A549 (cell line): Measurements from ENCODE around the gene RASGEF1C. TPM values are rescaled to one million over a fixed set of nuclear protein-coding genes. Genes with fewer than 3 reads are reported as not detected.

Experiments used
- ATAC-seq, 2 experiments: fragments of 200-7000 bp in 1 of 2; fragments of >200 bp in 1 of 2; cut with Nextera tagmentation in 1 of 2; cut with Tn5 transposase in 1 of 2; 3 replicates each; pipeline versions ENCODE4 v1.8.0 to v1.9.1; 2018 to 2020; ENCODE audit warnings: mild to moderate bottlenecking in 1 of 2, moderate library complexity in 1 of 2
- CTCF ChIA-PET: fragments of 300-600 bp; sonication (Branson Sonifier 250); formaldehyde crosslinking; extraction: SDS; loops from one replicate; lab custom pipeline; 2021; ENCODE audit warnings: antibody characterized with exemption, inconsistent platforms; lab: Yijun Ruan, JAX
- POLR2A ChIA-PET: fragments of 350-600 bp; formaldehyde crosslinking; extraction: SDS; loops from one replicate; lab custom pipeline; 2021; ENCODE audit warnings: antibody characterized with exemption, inconsistent platforms; lab: Yijun Ruan, JAX
- DNase-seq, 2 experiments: peaks; one replicate each; pipeline versions ENCODE4 v3.0.0 to v3.0.0-alpha.2; 2011 to 2016; ENCODE audit warnings: low read depth in 1 of 2, low spot score in 1 of 2
- FAIRE-seq: peaks from 2 replicates; lab custom pipeline; 2011; peaks lifted over from hg19 to GRCh38; lab: Jason Lieb, UNC
- H3K27ac ChIP-seq, 2 experiments: fragments of >200 bp; sonication (Bioruptor Twin); formaldehyde crosslinking; 3 replicates each; pipeline ENCODE4 v1.5.1; 2016 to 2017
- H3K4me1 ChIP-seq: fragments of >200 bp; sonication (Bioruptor Twin); formaldehyde crosslinking; 3 replicates; pipeline ENCODE4 v1.6.1; 2016
- H3K4me2 ChIP-seq: fragments of >200 bp; sonication (Bioruptor Twin); formaldehyde crosslinking; 3 replicates; pipeline ENCODE4 v1.6.1; 2016
- H3K4me3 ChIP-seq: fragments of >200 bp; sonication (Bioruptor Twin); formaldehyde crosslinking; 3 replicates; pipeline ENCODE4 v1.5.1; 2016
- H3K9me3 ChIP-seq: fragments of >200 bp; sonication (Bioruptor Twin); formaldehyde crosslinking; 3 replicates; pipeline ENCODE4 v1.6.1; 2016
- BHLHE40 ChIP-seq: IDR thresholded peaks from 2 replicates; pipeline ENCODE4 v1.6.1; 2012; ENCODE audit warnings: low read depth, low read length, inconsistent platforms
- CBX8 ChIP-seq: fragments of 200-600 bp; sonication (generic); IDR thresholded peaks from 2 replicates; pipeline ENCODE4 v1.6.1; 2016
- CEBPB ChIP-seq, 2 experiments: fragments of >200 bp in 1 of 2; sonication (Bioruptor Twin) in 1 of 2; formaldehyde crosslinking in 1 of 2; IDR thresholded peaks; 2 replicates each; pipeline ENCODE4 v1.6.1; 2012 to 2016
- EHMT2 ChIP-seq: fragments of 200-600 bp; sonication (generic); IDR thresholded peaks from 2 replicates; pipeline ENCODE4 v1.6.1; 2016; ENCODE audit warnings: antibody characterized with exemption, low read depth, mild to moderate bottlenecking, moderate library complexity
- RAD21 ChIP-seq, 2 experiments: fragments of >200 bp in 1 of 2; sonication (Bioruptor Twin) in 1 of 2; formaldehyde crosslinking in 1 of 2; IDR thresholded peaks in 1 of 2; conservative IDR thresholded peaks in 1 of 2; 2 replicates in 1 of 2; 3 replicates in 1 of 2; pipeline ENCODE4 v1.6.1; 2012 to 2018; ENCODE audit warnings: inconsistent platforms in 1 of 2
- SMC3 ChIP-seq: fragments of >200 bp; sonication (Bioruptor Twin); formaldehyde crosslinking; IDR thresholded peaks from 3 replicates; pipeline ENCODE4 v1.6.1; 2018; ENCODE audit warnings: inconsistent platforms
- TP53 ChIP-seq: fragments of 250-450 bp; sonication (Bioruptor Pico); IDR thresholded peaks from 2 replicates; pipeline ENCODE4 v1.5.0; 2021; ENCODE audit warnings: mild to moderate bottlenecking, moderate library complexity
- ZFP36 ChIP-seq: fragments of 450-650 bp; IDR thresholded peaks from 2 replicates; pipeline ENCODE4 v1.6.1; 2014; ENCODE audit warnings: borderline replicate concordance; ENCODE audit not compliant: partially characterized antibody
- ZNF302 ChIP-seq: fragments of 250-450 bp; sonication (Bioruptor Pico); IDR thresholded peaks from 2 replicates; pipeline ENCODE4 v1.9.0; 2021; ENCODE audit warnings: inconsistent platforms, mild to moderate bottlenecking, moderate library complexity
- WGBS: methylation state at CpG from one replicate; pipeline ENCODE4 v1.1.6; 2017; ENCODE audit errors: missing lambda C conversion rate; 5-methylcytosine and 5-hydroxymethylcytosine counted together
- polyA plus RNA-seq, 4 experiments: library from polyadenylated mRNA; depleted of rRNA in 3 of 4; stranded (reverse); fragments of >200 nt; fragmentation: RNase III in 1 of 4; extraction: RNeasy Plus Mini Kit Qiagen cat#74134 plus additional on column Dnase treatment in 1 of 4; gene quantifications; 2 replicates in 3 of 4; 3 replicates in 1 of 4; pipeline ENCODE4 v1.2.3, GENCODE V29; 2011 to 2017
- TF ChIP-seq, protein P1 (sequence below): fragments of 450-650 bp; IDR thresholded peaks from 2 replicates; pipeline ENCODE4 v1.6.1; 2014; ENCODE audit warnings: antibody characterized with exemption
- TF ChIP-seq, protein P2 (sequence below): fragments of 150-350 bp; IDR thresholded peaks from 2 replicates; pipeline ENCODE4 v1.6.1; 2014; ENCODE audit warnings: low read depth, mild to moderate bottlenecking, low read length
- TF ChIP-seq, protein P3 (sequence below): fragments of >200 bp; sonication (Bioruptor Twin); formaldehyde crosslinking; IDR thresholded peaks from 3 replicates; pipeline ENCODE4 v1.5.1; 2016
- TF ChIP-seq, protein P4 (sequence below): IDR thresholded peaks from 2 replicates; pipeline ENCODE4 v1.6.1; 2012; ENCODE audit warnings: low read depth, borderline replicate concordance
- TF ChIP-seq, protein P5 (sequence below): IDR thresholded peaks from 2 replicates; pipeline ENCODE4 v1.6.1; 2012
- TF ChIP-seq, protein P6 (sequence below): fragments of >200 bp; sonication (Bioruptor Twin); formaldehyde crosslinking; IDR thresholded peaks from 2 replicates; pipeline ENCODE4 v1.6.1; 2016

RASGEF1C gene
- polyA plus RNA-seq, 2 of the 4 experiments (the other 2 are of a cell fraction), result 0.12 TPM; not detected in 1

DNA sequence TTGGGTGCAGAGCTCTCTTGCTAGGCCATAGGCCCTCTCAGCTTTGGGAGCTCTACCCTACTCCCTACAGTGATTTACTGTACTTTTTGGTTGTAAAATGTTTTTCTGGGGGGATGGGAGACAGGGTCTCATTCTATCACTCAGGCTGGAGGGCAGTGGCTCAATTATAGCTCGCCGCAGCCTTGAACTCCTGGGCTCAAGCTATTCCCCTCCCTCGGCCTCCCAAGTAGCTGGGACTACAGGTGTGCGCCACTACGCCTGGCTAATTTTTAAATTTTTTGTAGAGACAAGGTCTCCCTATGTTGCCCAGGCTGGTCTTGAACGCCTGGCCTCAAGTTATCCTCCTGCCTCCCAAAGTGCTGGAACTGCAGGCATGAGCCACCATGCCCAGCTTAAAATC, 115.8 kb downstream of the RASGEF1C start:
- ChIA-PET CTCF (interaction anchor here (1.1 to 5.1 kb wide), 3 partner anchors 14 to 291 kb away, joined by 4 to 73 read pairs (median 4); no protein-coding TSS in a partner anchor), POLR2A (no interaction called here)

DNA sequence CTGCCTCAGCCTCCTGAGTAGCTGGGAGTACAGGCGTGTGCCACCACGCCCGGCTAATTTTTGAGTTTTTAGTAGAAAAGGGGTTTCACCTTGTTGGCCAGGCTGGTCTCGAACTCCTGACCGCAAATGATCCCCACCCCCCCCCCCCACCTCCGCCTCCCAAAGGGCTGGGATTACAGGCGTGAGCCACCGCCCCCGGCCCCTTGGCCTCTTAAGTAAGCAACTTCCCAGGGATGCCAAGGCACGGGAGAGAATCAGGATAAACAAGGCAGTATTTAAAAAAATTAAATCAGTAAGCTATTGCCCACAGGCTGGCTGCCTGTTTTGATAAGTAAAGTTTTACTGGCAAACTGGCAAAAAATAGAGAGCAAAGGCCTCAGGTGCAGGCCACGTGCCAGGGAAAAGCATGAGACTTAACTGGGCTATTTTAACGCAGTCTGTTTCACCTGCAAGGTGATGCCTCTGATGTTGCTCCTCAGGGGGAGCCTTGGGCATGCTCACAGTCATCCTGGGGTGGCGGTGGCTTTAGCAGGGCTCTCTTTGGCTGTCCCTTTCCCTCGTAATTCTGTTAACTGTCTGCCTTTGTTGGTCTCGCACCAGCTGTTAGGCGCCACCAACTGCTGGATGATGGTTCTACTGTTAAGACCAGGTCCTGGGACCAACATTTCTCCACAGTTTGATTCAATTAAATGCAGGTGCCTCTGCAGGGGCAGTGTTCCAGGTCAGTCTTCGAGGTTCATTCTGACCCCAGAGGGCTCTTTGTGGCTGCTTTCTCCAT, 118.1 kb downstream of the RASGEF1C start:
- ATAC-seq, result peak; percentile 74 to 76
- H3K4me2 ChIP-seq, result peak overlapping the region; percentile 78
- 12% methylated on average over 13 of the region's 17 CpGs for WGBS
- DNase-seq, result peak in 1 of 2 experiments; percentile 75
- TF ChIP-seq ZNF302 (CRISPR knock-in tag) (no peak), EHMT2 (no peak), TP53 (CRISPR knock-in tag) (no peak), SMC3 (peak; percentile 23; the same call in 1 of the 3 replicates), ZFP36 (no peak), CBX8 (no peak), BHLHE40 (no peak), RAD21 (conservative IDR thresholded peaks at IDR 0.05 in 1 of 2, IDR thresholded peaks at IDR 0.05 in 1 of 2) (peak; percentile 33; a peak in 2 of 5 replicates)
- TF ChIP-seq, protein P1, sequence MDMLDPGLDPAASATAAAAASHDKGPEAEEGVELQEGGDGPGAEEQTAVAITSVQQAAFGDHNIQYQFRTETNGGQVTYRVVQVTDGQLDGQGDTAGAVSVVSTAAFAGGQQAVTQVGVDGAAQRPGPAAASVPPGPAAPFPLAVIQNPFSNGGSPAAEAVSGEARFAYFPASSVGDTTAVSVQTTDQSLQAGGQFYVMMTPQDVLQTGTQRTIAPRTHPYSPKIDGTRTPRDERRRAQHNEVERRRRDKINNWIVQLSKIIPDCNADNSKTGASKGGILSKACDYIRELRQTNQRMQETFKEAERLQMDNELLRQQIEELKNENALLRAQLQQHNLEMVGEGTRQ, result no peak
- TF ChIP-seq, protein P2, sequence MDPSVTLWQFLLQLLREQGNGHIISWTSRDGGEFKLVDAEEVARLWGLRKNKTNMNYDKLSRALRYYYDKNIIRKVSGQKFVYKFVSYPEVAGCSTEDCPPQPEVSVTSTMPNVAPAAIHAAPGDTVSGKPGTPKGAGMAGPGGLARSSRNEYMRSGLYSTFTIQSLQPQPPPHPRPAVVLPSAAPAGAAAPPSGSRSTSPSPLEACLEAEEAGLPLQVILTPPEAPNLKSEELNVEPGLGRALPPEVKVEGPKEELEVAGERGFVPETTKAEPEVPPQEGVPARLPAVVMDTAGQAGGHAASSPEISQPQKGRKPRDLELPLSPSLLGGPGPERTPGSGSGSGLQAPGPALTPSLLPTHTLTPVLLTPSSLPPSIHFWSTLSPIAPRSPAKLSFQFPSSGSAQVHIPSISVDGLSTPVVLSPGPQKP, result no peak
- TF ChIP-seq, protein P3, sequence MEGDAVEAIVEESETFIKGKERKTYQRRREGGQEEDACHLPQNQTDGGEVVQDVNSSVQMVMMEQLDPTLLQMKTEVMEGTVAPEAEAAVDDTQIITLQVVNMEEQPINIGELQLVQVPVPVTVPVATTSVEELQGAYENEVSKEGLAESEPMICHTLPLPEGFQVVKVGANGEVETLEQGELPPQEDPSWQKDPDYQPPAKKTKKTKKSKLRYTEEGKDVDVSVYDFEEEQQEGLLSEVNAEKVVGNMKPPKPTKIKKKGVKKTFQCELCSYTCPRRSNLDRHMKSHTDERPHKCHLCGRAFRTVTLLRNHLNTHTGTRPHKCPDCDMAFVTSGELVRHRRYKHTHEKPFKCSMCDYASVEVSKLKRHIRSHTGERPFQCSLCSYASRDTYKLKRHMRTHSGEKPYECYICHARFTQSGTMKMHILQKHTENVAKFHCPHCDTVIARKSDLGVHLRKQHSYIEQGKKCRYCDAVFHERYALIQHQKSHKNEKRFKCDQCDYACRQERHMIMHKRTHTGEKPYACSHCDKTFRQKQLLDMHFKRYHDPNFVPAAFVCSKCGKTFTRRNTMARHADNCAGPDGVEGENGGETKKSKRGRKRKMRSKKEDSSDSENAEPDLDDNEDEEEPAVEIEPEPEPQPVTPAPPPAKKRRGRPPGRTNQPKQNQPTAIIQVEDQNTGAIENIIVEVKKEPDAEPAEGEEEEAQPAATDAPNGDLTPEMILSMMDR, result peak; percentile 41
- TF ChIP-seq, protein P4, sequence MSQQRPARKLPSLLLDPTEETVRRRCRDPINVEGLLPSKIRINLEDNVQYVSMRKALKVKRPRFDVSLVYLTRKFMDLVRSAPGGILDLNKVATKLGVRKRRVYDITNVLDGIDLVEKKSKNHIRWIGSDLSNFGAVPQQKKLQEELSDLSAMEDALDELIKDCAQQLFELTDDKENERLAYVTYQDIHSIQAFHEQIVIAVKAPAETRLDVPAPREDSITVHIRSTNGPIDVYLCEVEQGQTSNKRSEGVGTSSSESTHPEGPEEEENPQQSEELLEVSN, result peak; percentile 21; the same call in 1 of the 2 replicates
- TF ChIP-seq, protein P5, sequence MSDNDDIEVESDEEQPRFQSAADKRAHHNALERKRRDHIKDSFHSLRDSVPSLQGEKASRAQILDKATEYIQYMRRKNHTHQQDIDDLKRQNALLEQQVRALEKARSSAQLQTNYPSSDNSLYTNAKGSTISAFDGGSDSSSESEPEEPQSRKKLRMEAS, result no peak; the same call in 1 of the 2 replicates
- TF ChIP-seq, protein P6, sequence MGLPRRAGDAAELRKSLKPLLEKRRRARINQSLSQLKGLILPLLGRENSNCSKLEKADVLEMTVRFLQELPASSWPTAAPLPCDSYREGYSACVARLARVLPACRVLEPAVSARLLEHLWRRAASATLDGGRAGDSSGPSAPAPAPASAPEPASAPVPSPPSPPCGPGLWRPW, result no peak
- FAIRE-seq, result no peak
- H3K27ac ChIP-seq, result peak overlapping the region; percentile 72 to 87; a peak in 5 of 6 replicates
- ChIA-PET CTCF (interaction anchor here (0.5 to 5.1 kb wide), 28 partner anchors 8 to 733 kb away, joined by 3 to 73 read pairs (median 4); no protein-coding TSS in a partner anchor), POLR2A (interaction anchor here (0.7 to 1.0 kb wide), 3 partner anchors 10 to 229 kb away, joined by 3 read pairs; no protein-coding TSS in a partner anchor)
- peak overlapping the region; percentile 49 for H3K4me3 ChIP-seq
- no peaks in the 10 kb centered on the region for H3K9me3 ChIP-seq
- peaks cover 4% of the 10 kb centered on the region; the same call in 2 of the 3 replicates for H3K4me1 ChIP-seq

More for the DNA sequence above, 115.8 kb downstream of the RASGEF1C start:
- DNase-seq, result no peak
- TF ChIP-seq, protein P6, result no peak
- no peak for TF ChIP-seq CBX8
- no peak for TF ChIP-seq CEBPB (IDR thresholded peaks at IDR 0.05)
- TF ChIP-seq, all 56 proteins: peak for 0
- WGBS, result 78% methylated on average over 6 of the region's 6 CpGs
- Histone ChIP-seq H3K4me1 (peaks cover 4% of the 10 kb centered on the region; the same call in 2 of the 3 replicates), H3K4me3 (no peak overlapping the region), H3K27ac (no peak overlapping the region), H3K9me3 (no peaks in the 10 kb centered on the region), H3K4me2 (no peak overlapping the region)
- FAIRE-seq (no peak), ATAC-seq (no peak)
